Psoas muscle (tissue), 8 donors: Measurements from ENCODE around the gene OAS3. TPM values are rescaled to one million over a fixed set of nuclear protein-coding genes. Genes with fewer than 3 reads are reported as not detected.
A peak's percentile ranks its signal among the peaks of the same experiment; 100 is the strongest.

ENCODE experiments used
- ATAC-seq, 4 donors: fragments of 200-7000 bp; cut with Tn5 transposase; one replicate each; pipeline ENCODE4 v1.9.1; 2020; ENCODE audit warnings: moderate library complexity in 3 of 4, mild to moderate bottlenecking in 2 of 4
- DNase-seq, 2 donors: peaks; one replicate each; pipeline ENCODE4 v3.0.0-alpha.2; 2020
- H3K27ac ChIP-seq: fragments of 200-600 bp; one replicate; pipeline ENCODE4 v1.8.0; 2022
- H3K27me3 ChIP-seq, 3 donors: fragments of 200-600 bp in 1 of 3; one replicate each; pipeline versions ENCODE4 v1.6.1 to v1.8.0; 2013 to 2022; ENCODE audit warnings: low read length in 2 of 3, mild to moderate bottlenecking in 2 of 3, moderate library complexity in 1 of 3; ENCODE audit not compliant: insufficient read depth in 3 of 3
- H3K36me3 ChIP-seq, 2 donors: fragments of 200-600 bp in 1 of 2; one replicate each; pipeline versions ENCODE4 v1.6.1 to v1.8.0; 2013 to 2022; ENCODE audit warnings: low read depth in 1 of 2, mild to moderate bottlenecking in 1 of 2, moderate library complexity in 1 of 2; ENCODE audit not compliant: insufficient read depth in 1 of 2
- H3K4me1 ChIP-seq: fragments of 200-600 bp; one replicate; pipeline ENCODE4 v1.8.0; 2022
- H3K4me3 ChIP-seq: fragments of 200-600 bp; one replicate; pipeline ENCODE4 v1.8.0; 2022; ENCODE audit warnings: mild to moderate bottlenecking
- H3K9me3 ChIP-seq: fragments of 200-600 bp; one replicate; pipeline ENCODE4 v1.8.0; 2022
- WGBS, 3 donors: extraction: QIAGEN DNeasy Blood & Tissue Kit; methylation state at CpG; one replicate each; pipeline versions ENCODE4 v1.1.6 to v1.1.7; 2013; 5-methylcytosine and 5-hydroxymethylcytosine counted together
- intact Hi-C, 2 donors: fragments of 100-400 bp; cut with DNase I; formaldehyde crosslinking; loops; one replicate each; pipeline versions ENCODE4 v1.11.0 to v1.14.2; 2022
- polyA plus RNA-seq, 3 donors: library from polyadenylated mRNA; stranded (reverse); fragments of 200-250 nt; gene quantifications; one replicate each; pipeline ENCODE4 v1.2.3, GENCODE V29; 2013
- total RNA-seq, 4 donors: library from RNA; stranded (reverse); fragmentation: NEBNext Ultra II Directional in 2 of 4; extraction: Animal tissue kit (Norgen Biotek cat#: 25700) in 2 of 4; gene quantifications; one replicate each; pipeline versions ENCODE4 v1.2.1 to v1.2.4, GENCODE V29; 2021 to 2023
- TF ChIP-seq, protein P1 (sequence below): fragments of 200-600 bp; IDR thresholded peaks from one replicate; pipeline ENCODE4 v1.8.0; 2022; ENCODE audit warnings: antibody characterized with exemption
- donor health status: healthy with polysubstance abuse.
- donor health status: DM: no; HTN: no; CAD: no; lungs with moderate emphysema.
- donor health status: Bipolar disorder and iron deficiency.
- donor health status: healthy.
- donor health status: DM: yes; HTN: yes; CAD: no.
- donor health status: DM: no; HTN: no; CAD: no.
- donor health status: DM: no; HTN: no; CAD: no.
- donor health status: DM: yes; HTN: yes; CAD: no.

Gene OAS3
- total and polyA plus RNA-seq, 7 donors = 1.1 to 6.7 (median 1.7) TPM

DNA sequence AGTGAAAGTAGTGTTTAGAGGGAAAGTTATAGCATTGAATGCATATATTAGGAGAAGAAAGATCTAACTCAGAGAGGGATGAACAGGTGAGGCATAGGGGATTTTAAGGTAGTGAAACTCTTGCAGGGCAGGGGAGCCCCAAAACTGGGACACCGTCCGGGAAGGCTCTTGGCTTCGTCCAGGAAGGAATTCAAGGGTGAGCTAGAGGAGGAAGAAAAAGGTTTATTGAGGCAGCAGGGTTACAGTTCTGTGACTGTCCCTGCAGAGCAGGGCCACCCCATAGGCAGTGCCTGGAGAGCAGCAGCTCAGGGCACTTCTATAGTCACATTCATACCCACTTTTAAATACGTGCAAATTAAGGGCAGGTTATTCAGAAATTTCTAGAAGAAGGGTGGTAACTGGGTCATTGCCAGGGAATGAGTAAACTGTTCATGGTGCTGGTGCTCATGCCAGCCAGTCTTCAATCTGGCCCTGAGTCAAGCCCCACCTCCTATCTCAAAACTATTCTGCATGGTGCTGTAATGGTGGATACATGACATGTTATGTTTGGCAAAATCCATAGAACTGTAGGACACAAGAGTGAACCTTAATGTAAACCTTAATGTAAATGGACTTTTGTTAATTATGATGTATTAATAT is 32.7 kb upstream of the OAS3 start:
- H3K4me3 ChIP-seq = no peak overlapping the region
- no peak for DNase-seq
- H3K27ac ChIP-seq = no peak overlapping the region
- no peak for ATAC-seq
- H3K4me1 ChIP-seq = no peaks in the 10 kb centered on the region
- no peaks in the 10 kb centered on the region for H3K36me3 ChIP-seq
- 74 to 79% (median 77%) methylated on average over 4 of the region's 4 CpGs for WGBS, 3 donors
- TF ChIP-seq, protein P1, sequence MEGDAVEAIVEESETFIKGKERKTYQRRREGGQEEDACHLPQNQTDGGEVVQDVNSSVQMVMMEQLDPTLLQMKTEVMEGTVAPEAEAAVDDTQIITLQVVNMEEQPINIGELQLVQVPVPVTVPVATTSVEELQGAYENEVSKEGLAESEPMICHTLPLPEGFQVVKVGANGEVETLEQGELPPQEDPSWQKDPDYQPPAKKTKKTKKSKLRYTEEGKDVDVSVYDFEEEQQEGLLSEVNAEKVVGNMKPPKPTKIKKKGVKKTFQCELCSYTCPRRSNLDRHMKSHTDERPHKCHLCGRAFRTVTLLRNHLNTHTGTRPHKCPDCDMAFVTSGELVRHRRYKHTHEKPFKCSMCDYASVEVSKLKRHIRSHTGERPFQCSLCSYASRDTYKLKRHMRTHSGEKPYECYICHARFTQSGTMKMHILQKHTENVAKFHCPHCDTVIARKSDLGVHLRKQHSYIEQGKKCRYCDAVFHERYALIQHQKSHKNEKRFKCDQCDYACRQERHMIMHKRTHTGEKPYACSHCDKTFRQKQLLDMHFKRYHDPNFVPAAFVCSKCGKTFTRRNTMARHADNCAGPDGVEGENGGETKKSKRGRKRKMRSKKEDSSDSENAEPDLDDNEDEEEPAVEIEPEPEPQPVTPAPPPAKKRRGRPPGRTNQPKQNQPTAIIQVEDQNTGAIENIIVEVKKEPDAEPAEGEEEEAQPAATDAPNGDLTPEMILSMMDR = no peak
- no peaks in the 10 kb centered on the region for H3K27me3 ChIP-seq
- intact Hi-C loops = loop anchor here in 1 of 2 donors (10.0 kb wide), 1 partner anchor 129 kb away; no protein-coding TSS in a partner anchor
- no peaks in the 10 kb centered on the region for H3K9me3 ChIP-seq

DNA sequence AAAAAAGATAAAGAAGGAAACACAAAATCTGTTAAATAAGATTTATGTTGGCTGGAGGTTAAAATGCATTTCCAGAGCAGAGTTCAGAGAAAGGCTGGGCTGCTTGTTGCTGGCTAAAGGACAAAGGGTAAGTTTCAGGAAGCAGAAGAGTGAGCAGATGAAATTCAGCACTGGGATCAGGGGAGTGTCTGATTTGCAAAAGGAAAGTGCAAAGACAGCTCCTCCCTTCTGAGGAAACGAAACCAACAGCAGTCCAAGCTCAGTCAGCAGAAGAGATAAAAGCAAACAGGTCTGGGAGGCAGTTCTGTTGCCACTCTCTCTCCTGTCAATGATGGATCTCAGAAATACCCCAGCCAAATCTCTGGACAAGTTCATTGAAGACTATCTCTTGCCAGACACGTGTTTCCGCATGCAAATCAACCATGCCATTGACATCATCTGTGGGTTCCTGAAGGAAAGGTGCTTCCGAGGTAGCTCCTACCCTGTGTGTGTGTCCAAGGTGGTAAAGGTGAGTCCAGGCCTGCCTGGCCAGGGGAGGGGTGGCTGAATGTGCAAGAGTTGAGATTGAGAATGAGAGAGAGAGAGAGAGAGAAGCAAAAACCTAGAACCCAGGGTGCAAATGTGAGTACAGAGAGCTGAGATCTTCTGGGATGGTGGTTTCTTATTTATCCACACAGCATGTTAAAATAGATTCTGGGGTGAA is 31.4 kb upstream of the OAS3 start, which contains the start of gene OAS1:
Gene OAS1 (plus strand): TSS at position 251 of the 703 bp plus-strand sequence. CDS start 78 bp downstream, at position 329.
- DNase-seq (no peak), ATAC-seq (peak in 3 of 4 donors; percentile 51 to 70 (median 56))
- TF ChIP-seq, protein P1 = no peak
- Histone ChIP-seq H3K36me3 (no peaks in the 10 kb centered on the region), H3K9me3 (no peaks in the 10 kb centered on the region), H3K4me1 (no peaks in the 10 kb centered on the region), H3K27ac (no peak within 1 kb of the TSS), H3K4me3 (peak within 1 kb of the TSS; percentile 61), H3K27me3 (no peaks in the 10 kb centered on the region)
- 5 to 14% (median 7%) methylated on average over 4 of the region's 4 CpGs for WGBS, 3 donors
- intact Hi-C loops = loop anchor here in 1 of 2 donors (10.0 kb wide), 1 partner anchor 128 kb away; no protein-coding TSS in a partner anchor

DNA sequence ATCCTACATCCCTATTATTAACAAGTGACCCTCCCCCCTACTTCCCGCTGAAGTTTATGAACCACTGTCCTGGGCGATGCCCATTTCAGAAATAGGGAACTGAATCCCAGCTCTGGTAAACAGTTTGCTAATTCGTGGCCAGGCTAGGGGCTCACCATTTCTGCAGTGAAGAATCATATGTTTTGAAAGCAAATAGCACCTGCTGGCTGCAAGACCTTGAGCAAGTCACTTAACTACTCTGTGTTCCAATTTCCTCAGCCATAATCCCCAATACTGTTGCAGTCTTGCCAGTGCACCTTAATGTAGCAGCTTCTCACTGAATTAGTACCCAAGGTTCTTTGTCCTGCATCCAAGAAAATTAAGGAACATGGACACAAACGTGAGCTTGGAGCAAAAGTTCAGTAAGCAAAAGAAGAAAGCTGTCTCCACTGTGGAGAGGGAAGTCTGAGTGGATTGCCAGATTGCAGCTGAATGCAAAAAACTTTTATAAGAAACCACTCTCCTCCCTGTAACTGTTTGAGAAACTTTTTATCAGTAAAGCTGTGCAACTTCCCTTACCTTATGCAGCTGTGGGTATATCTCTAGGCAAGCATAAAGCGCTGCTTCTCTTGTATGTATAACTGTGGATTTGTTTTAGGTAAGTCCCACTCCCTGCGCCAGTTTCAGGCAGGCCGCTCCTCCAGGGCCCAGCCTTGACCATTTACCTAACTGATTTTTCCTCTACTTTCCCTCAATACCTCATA is 30.7 kb upstream of the OAS3 start:
- Histone ChIP-seq H3K4me3 (peak overlapping the region; percentile 61), H3K27ac (no peak overlapping the region), H3K36me3 (no peaks in the 10 kb centered on the region), H3K27me3 (no peaks in the 10 kb centered on the region), H3K9me3 (peaks cover 5% of the 10 kb centered on the region), H3K4me1 (no peaks in the 10 kb centered on the region)
- no peak for ATAC-seq
- TF ChIP-seq, protein P1 = no peak
- intact Hi-C loops = loop anchor here in 1 of 2 donors (10.0 kb wide), 1 partner anchor 127 kb away; no protein-coding TSS in a partner anchor
- 68 to 72% (median 72%) methylated on average over 7 of the region's 7 CpGs for WGBS, 3 donors
- no peak for DNase-seq

DNA sequence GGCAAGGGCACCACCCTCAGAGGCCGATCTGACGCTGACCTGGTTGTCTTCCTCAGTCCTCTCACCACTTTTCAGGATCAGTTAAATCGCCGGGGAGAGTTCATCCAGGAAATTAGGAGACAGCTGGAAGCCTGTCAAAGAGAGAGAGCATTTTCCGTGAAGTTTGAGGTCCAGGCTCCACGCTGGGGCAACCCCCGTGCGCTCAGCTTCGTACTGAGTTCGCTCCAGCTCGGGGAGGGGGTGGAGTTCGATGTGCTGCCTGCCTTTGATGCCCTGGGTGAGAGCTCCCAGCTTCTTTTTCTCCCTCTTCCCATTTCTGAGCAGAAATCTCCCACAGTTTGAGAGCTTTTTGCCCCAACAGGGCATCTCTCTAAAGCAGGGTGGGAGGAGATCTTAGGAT is 29.7 kb upstream of the OAS3 start:
- H3K27me3 ChIP-seq = no peaks in the 10 kb centered on the region
- peaks cover 14% of the 10 kb centered on the region for H3K9me3 ChIP-seq
- no peaks in the 10 kb centered on the region for H3K36me3 ChIP-seq
- no peak overlapping the region for H3K27ac ChIP-seq
- DNase-seq (no peak), ATAC-seq (no peak)
- TF ChIP-seq, protein P1 = no peak
- H3K4me1 ChIP-seq = no peaks in the 10 kb centered on the region
- 42 to 47% (median 45%) methylated on average over 12 of the region's 12 CpGs for WGBS, 3 donors
- peak overlapping the region; percentile 61 for H3K4me3 ChIP-seq
- intact Hi-C loops = loop anchor here in 1 of 2 donors (10.0 kb wide), 1 partner anchor 126 kb away; no protein-coding TSS in a partner anchor
